ENCODE measurements around the gene HIPK2. TPM values are rescaled to one million over a fixed set of nuclear protein-coding genes. Genes with fewer than 3 reads are reported as not detected.

HIPK2 gene
- total RNA-seq, 1 donor from 2014 or later: 23.0 TPM

GRCh38 chr7:139716156-139716942, 61.4 kb downstream of the HIPK2 start:
- Mint-ChIP-seq H3K27ac (no peak overlapping the region), H3K9me3 (no peaks in the 10 kb centered on the region), H3K4me3 (no peak overlapping the region), H3K4me1 (peaks cover 21% of the 10 kb centered on the region), H3K27me3 (no peaks in the 10 kb centered on the region), H3K36me3 (ENCODE audit: low read depth) (peaks cover 21% of the 10 kb centered on the region)
- no peak for TF ChIP-seq CTCF (IDR thresholded peaks at IDR 0.05)
- POLR2A ChIA-PET: no interaction called here
- no peak for DNase-seq
- no peak for ATAC-seq (ENCODE audit: low read depth)
- CTCF ChIA-PET: no interaction called here
- intact Hi-C loops (cut with micrococcal nuclease): no loop called here

GRCh38 chr7:139715194-139715815, 62.5 kb downstream of the HIPK2 start:
- intact Hi-C loops (cut with micrococcal nuclease): loop anchor here (2.0 kb wide), 2 partner anchors 15 to 19 kb away; no protein-coding TSS in a partner anchor
- Mint-ChIP-seq H3K36me3 (ENCODE audit: low read depth) (peaks cover 21% of the 10 kb centered on the region), H3K27me3 (no peaks in the 10 kb centered on the region), H3K9me3 (no peaks in the 10 kb centered on the region), H3K27ac (peak overlapping the region; percentile 82), H3K4me1 (peaks cover 22% of the 10 kb centered on the region), H3K4me3 (peak overlapping the region; percentile 75)
- ATAC-seq (ENCODE audit: low read depth): no peak
- CTCF ChIA-PET: interaction anchor here (0.5 kb wide), 1 partner anchor 10 kb away, joined by 3 read pairs; no protein-coding TSS in a partner anchor
- no peak for TF ChIP-seq CTCF (IDR thresholded peaks at IDR 0.05)
- no peak for DNase-seq
- POLR2A ChIA-PET: interaction anchor here (1.6 kb wide), 1 partner anchor 10 kb away, joined by 6 read pairs; no protein-coding TSS in a partner anchor

GRCh38 chr7:139714163-139714901, 63.5 kb downstream of the HIPK2 start:
- intact Hi-C loops (cut with micrococcal nuclease): loop anchor here (1.0 to 2.0 kb wide), 3 partner anchors 16 to 62 kb away; no protein-coding TSS in a partner anchor
- Mint-ChIP-seq H3K4me3 (peak overlapping the region; percentile 75), H3K9me3 (no peaks in the 10 kb centered on the region), H3K27ac (peak overlapping the region; percentile 82), H3K27me3 (no peaks in the 10 kb centered on the region), H3K36me3 (ENCODE audit: low read depth) (peaks cover 25% of the 10 kb centered on the region), H3K4me1 (peaks cover 28% of the 10 kb centered on the region)
- no peak for TF ChIP-seq CTCF (IDR thresholded peaks at IDR 0.05)
- ChIA-PET POLR2A (interaction anchor here (1.4 to 1.6 kb wide), 2 partner anchors 9 to 11 kb away, joined by 5 to 6 read pairs; no protein-coding TSS in a partner anchor), CTCF (interaction anchor here (0.5 kb wide), 1 partner anchor 11 kb away, joined by 3 read pairs; no protein-coding TSS in a partner anchor)
- ATAC-seq (ENCODE audit: low read depth) (peak; percentile 98), DNase-seq (peak; percentile 42)

- DNase-seq: no peak
- H3K36me3 Mint-ChIP-seq (ENCODE audit: low read depth): peaks cover 25% of the 10 kb centered on the region
- H3K9me3 Mint-ChIP-seq: no peaks in the 10 kb centered on the region
- peak overlapping the region; percentile 82 for H3K27ac Mint-ChIP-seq
- ATAC-seq (ENCODE audit: low read depth): no peak
- no peak for TF ChIP-seq CTCF (IDR thresholded peaks at IDR 0.05)
- peak overlapping the region; percentile 75 for H3K4me3 Mint-ChIP-seq
- H3K27me3 Mint-ChIP-seq: no peaks in the 10 kb centered on the region
- intact Hi-C loops (cut with micrococcal nuclease): loop anchor here (1.0 to 2.0 kb wide), 3 partner anchors 17 to 63 kb away; no protein-coding TSS in a partner anchor
- CTCF ChIA-PET: no interaction called here
- POLR2A ChIA-PET: interaction anchor here (1.4 to 1.6 kb wide), 2 partner anchors 8 to 12 kb away, joined by 5 to 6 read pairs; no protein-coding TSS in a partner anchor
- peaks cover 33% of the 10 kb centered on the region for H3K4me1 Mint-ChIP-seq
Measured at GRCh38 chr7:139713526-139714162, 64.2 kb downstream of the HIPK2 start.

Measured in activated B cell treated with CpG ODN at 0.5 μM for 24 hours (primary cell).